Mucosa of rectum (tissue), 2 donors: ENCODE data around the gene ORC5.

ENCODE experiments used
- H3K27ac ChIP-seq, 2 donors: one replicate each; pipeline ENCODE4 v1.7.0; 2013; ENCODE audit warnings: inconsistent platforms in 2 of 2, low read depth in 2 of 2, low read length in 2 of 2
- H3K27me3 ChIP-seq, 2 donors: one replicate each; pipeline ENCODE4 v1.7.0; 2013; ENCODE audit warnings: low read length in 2 of 2; ENCODE audit not compliant: control insufficient read depth in 2 of 2, insufficient read depth in 2 of 2
- H3K36me3 ChIP-seq, 2 donors: one replicate each; pipeline ENCODE4 v1.7.0; 2013; ENCODE audit warnings: low read length in 2 of 2; ENCODE audit not compliant: control insufficient read depth in 2 of 2, insufficient read depth in 2 of 2
- H3K4me1 ChIP-seq, 2 donors: one replicate each; pipeline ENCODE4 v1.7.0; 2013; ENCODE audit warnings: low read length in 2 of 2, mild to moderate bottlenecking in 1 of 2; ENCODE audit not compliant: control insufficient read depth in 2 of 2, insufficient read depth in 2 of 2
- H3K4me3 ChIP-seq, 2 donors: one replicate each; pipeline ENCODE4 v1.7.0; 2013; ENCODE audit warnings: low read length in 2 of 2
- H3K9ac ChIP-seq, 2 donors: one replicate each; pipeline ENCODE4 v1.7.0; 2013; ENCODE audit warnings: low read length in 2 of 2, low read depth in 1 of 2, mild to moderate bottlenecking in 1 of 2
- H3K9me3 ChIP-seq, 2 donors: one replicate each; pipeline ENCODE4 v1.7.0; 2013; ENCODE audit warnings: low read length in 2 of 2; ENCODE audit not compliant: control insufficient read depth in 2 of 2
- donor health status: healthy.
- donor health status: Normal muscosa, but diverticular disease.

Gene ORC5

GRCh38 chr7:104160375-104160774 lies 47.4 kb downstream of the ORC5 start:
- Histone ChIP-seq H3K36me3 (peaks cover 2 to 13% of the 10 kb centered on the region in 2 donors), H3K4me1 (no peaks in the 10 kb centered on the region), H3K27ac (no peak overlapping the region), H3K9ac (no peak overlapping the region), H3K27me3 (no peaks in the 10 kb centered on the region), H3K9me3 (no peaks in the 10 kb centered on the region), H3K4me3 (no peak overlapping the region)

DNA sequence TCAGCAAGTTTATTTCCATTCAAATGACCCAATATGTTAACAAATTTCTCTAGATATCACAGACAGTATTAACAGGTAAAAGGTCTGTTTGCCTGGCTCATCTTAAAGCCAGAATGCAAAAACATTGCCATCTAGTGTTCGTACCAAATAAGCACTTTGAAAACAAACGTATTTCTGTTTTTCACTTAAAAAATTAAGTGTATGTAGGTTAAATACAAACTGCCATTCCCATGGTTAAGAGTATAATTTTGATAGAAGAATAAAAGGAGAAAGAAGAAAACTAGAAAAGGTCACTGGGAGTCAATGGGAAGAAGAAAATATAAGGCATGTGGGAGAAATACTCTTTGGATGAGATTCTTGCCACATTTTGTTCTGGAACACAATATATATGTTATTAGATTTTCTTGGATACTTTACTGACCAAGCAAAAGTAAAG lies 51.0 kb downstream of the ORC5 start:
- H3K9me3 ChIP-seq: no peaks in the 10 kb centered on the region
- no peaks in the 10 kb centered on the region for H3K27me3 ChIP-seq
- H3K27ac ChIP-seq: no peak overlapping the region
- no peak overlapping the region for H3K9ac ChIP-seq
- H3K36me3 ChIP-seq: peaks cover 0 to 5% of the 10 kb centered on the region in 2 donors
- H3K4me1 ChIP-seq: no peaks in the 10 kb centered on the region
- H3K4me3 ChIP-seq: no peak overlapping the region

GRCh38 chr7:104153287-104153686 lies 54.5 kb downstream of the ORC5 start:
- H3K27me3 ChIP-seq: no peaks in the 10 kb centered on the region
- H3K27ac ChIP-seq: no peak overlapping the region
- H3K4me3 ChIP-seq: no peak overlapping the region
- no peaks in the 10 kb centered on the region for H3K4me1 ChIP-seq
- no peaks in the 10 kb centered on the region for H3K9me3 ChIP-seq
- no peaks in the 10 kb centered on the region for H3K36me3 ChIP-seq
- H3K9ac ChIP-seq: no peak overlapping the region

- Histone ChIP-seq H3K27ac (no peak overlapping the region), H3K4me3 (no peak overlapping the region), H3K9me3 (no peaks in the 10 kb centered on the region), H3K4me1 (no peaks in the 10 kb centered on the region), H3K9ac (no peak overlapping the region), H3K27me3 (no peaks in the 10 kb centered on the region), H3K36me3 (no peaks in the 10 kb centered on the region)
Measured at GRCh38 chr7:104152468-104152867, 55.3 kb downstream of the ORC5 start.

- Histone ChIP-seq H3K27me3 (no peaks in the 10 kb centered on the region), H3K27ac (no peak overlapping the region), H3K4me1 (no peaks in the 10 kb centered on the region), H3K9ac (no peak overlapping the region), H3K9me3 (no peaks in the 10 kb centered on the region), H3K4me3 (no peak overlapping the region), H3K36me3 (no peaks in the 10 kb centered on the region)
Measured at GRCh38 chr7:104150470-104150869, 57.3 kb downstream of the ORC5 start.

DNA sequence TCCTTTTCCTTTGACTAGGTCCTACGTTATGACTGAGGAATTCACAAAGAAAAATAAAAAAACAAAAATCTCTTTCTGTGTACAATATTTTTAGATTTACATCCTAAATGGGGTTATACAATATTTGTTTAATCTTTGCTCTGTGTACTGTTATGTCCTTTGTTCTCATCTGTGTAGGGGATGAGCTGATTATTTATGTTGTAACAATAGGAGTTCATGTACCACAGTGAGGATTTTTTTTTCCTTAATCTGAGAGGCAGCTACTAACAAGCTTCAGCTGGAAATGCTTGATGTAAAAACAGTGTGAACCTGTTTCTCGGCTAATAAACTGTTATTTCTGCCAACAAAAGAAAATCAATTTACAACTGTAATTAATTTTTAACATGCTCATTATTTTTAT lies 58.0 kb downstream of the ORC5 start:
- Histone ChIP-seq H3K27me3 (no peaks in the 10 kb centered on the region), H3K27ac (no peak overlapping the region), H3K9me3 (no peaks in the 10 kb centered on the region), H3K36me3 (no peaks in the 10 kb centered on the region), H3K4me3 (no peak overlapping the region), H3K4me1 (no peaks in the 10 kb centered on the region), H3K9ac (no peak overlapping the region)

- Histone ChIP-seq H3K9me3 (no peaks in the 10 kb centered on the region), H3K27me3 (no peaks in the 10 kb centered on the region), H3K4me1 (no peaks in the 10 kb centered on the region), H3K36me3 (peaks cover 0 to 4% of the 10 kb centered on the region in 2 donors), H3K27ac (no peak overlapping the region), H3K9ac (no peak overlapping the region), H3K4me3 (no peak overlapping the region)
Measured at GRCh38 chr7:104142147-104142546, 65.7 kb downstream of the ORC5 start.

DNA sequence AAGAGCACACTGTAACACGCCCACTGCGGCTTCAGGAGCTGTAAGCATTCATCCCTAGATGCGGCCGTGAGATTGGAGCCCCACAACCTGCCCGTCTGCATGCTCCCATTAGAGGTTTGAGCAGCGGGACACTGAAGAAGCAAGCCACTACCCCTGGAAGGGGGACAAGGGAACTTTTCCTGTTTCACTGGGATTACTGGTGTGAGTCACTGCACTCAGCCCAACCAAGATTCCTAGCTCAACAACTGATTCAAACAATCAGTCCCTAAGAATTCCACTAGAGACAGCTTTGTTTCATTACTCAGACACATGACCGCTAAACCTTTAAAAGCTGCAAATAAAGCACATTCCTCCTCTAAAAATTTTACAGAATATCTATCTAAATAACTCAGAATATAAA lies 69.8 kb downstream of the ORC5 start:
- H3K27me3 ChIP-seq: no peaks in the 10 kb centered on the region
- no peak overlapping the region for H3K4me3 ChIP-seq
- no peaks in the 10 kb centered on the region for H3K4me1 ChIP-seq
- H3K36me3 ChIP-seq: peaks cover 14 to 26% of the 10 kb centered on the region in 2 donors
- no peaks in the 10 kb centered on the region for H3K9me3 ChIP-seq
- no peak overlapping the region for H3K27ac ChIP-seq
- no peak overlapping the region for H3K9ac ChIP-seq

GRCh38 chr7:104137511-104137910 lies 70.3 kb downstream of the ORC5 start:
- Histone ChIP-seq H3K27me3 (no peaks in the 10 kb centered on the region), H3K9ac (no peak overlapping the region), H3K27ac (no peak overlapping the region), H3K9me3 (no peaks in the 10 kb centered on the region), H3K4me3 (no peak overlapping the region), H3K4me1 (no peaks in the 10 kb centered on the region), H3K36me3 (peaks cover 14 to 29% of the 10 kb centered on the region in 2 donors)

GRCh38 chr7:104136981-104137380 lies 70.8 kb downstream of the ORC5 start:
- Histone ChIP-seq H3K27me3 (no peaks in the 10 kb centered on the region), H3K9me3 (no peaks in the 10 kb centered on the region), H3K27ac (no peak overlapping the region), H3K36me3 (peaks cover 14 to 33% of the 10 kb centered on the region in 2 donors), H3K4me1 (no peaks in the 10 kb centered on the region), H3K4me3 (no peak overlapping the region), H3K9ac (no peak overlapping the region)

- no peak overlapping the region for H3K9ac ChIP-seq
- no peak overlapping the region for H3K4me3 ChIP-seq
- no peak overlapping the region for H3K27ac ChIP-seq
- no peaks in the 10 kb centered on the region for H3K9me3 ChIP-seq
- H3K4me1 ChIP-seq: no peaks in the 10 kb centered on the region
- peaks cover 14 to 33% of the 10 kb centered on the region in 2 donors for H3K36me3 ChIP-seq
- H3K27me3 ChIP-seq: no peaks in the 10 kb centered on the region
Measured at GRCh38 chr7:104136561-104136960, 71.3 kb downstream of the ORC5 start.
